ENCODE results near the gene KMT2D. TPM values are rescaled to one million over a fixed set of nuclear protein-coding genes. Genes with fewer than 3 reads are reported as not detected.

KMT2D gene
- total and polyA plus RNA-seq, 2 of the 8 experiments (the other 6 are each of a cell fraction or from before 2014, with no cell fraction given) = 9.1 to 86.3 TPM

GRCh38 chr12:49044660-49045059 is 15.9 kb downstream of the KMT2D start:
- Histone ChIP-seq H2AK5ac (ENCODE audit: low read depth, low read length) (no peak overlapping the region), H4K91ac (replicated peaks; ENCODE audit: insufficient read length, low read length) (no peak overlapping the region), H3K9ac (replicated peaks in 1 of 4; ENCODE audit: extremely low read depth in 1 of 4, low read depth in 3 of 4, low read length in 3 of 4) (no peak overlapping the region), H3K79me1 (ENCODE audit: low read depth, low read length) (no peaks in the 10 kb centered on the region; the same call in 1 of the 2 replicates), H3K23ac (ENCODE audit: insufficient read length) (no peak overlapping the region), H4K20me1 (replicated peaks in 1 of 2; ENCODE audit: control insufficient read depth in 1 of 2, insufficient read depth in 2 of 2, low read length in 2 of 2) (peaks cover 16 to 33% of the 10 kb centered on the region in 2 experiments), H3K27me3 (replicated peaks in 1 of 4; ENCODE audit: control insufficient read depth in 3 of 4, extremely low read depth in 1 of 4, insufficient read depth in 3 of 4, low read length in 3 of 4) (no peaks in the 10 kb centered on the region), H2BK20ac (ENCODE audit: low read length) (no peak overlapping the region), H3K56ac (replicated peaks; ENCODE audit: insufficient read length, low read depth, low read length) (no peak overlapping the region), H3K4me2 (ENCODE audit: insufficient read depth in 1 of 2, low read depth in 2 of 2, low read length in 2 of 2) (no peak overlapping the region), H4K8ac (ENCODE audit: extremely low read depth, insufficient read depth, low read length) (no peak overlapping the region), H4K5ac (ENCODE audit: insufficient read length, low read depth, low read length) (no peak overlapping the region), H3K14ac (ENCODE audit: insufficient read length) (no peak overlapping the region), H3K4me1 (replicated peaks in 1 of 4; ENCODE audit: control insufficient read depth in 3 of 4, insufficient read depth in 4 of 4, low read length in 3 of 4) (no peaks in the 10 kb centered on the region), H3K23me2 (ENCODE audit: low read depth, low read length) (no peaks in the 10 kb centered on the region), H2BK15ac (ENCODE audit: low read length) (no peak overlapping the region), H3K4me3 (ENCODE audit: extremely low read depth in 1 of 4, insufficient read depth in 2 of 4, low read depth in 3 of 4, low read length in 4 of 4) (no peak overlapping the region), H2BK12ac (ENCODE audit: low read depth, low read length) (no peak overlapping the region), H2BK120ac (replicated peaks; ENCODE audit: low read depth, low read length) (no peak overlapping the region), H2BK5ac (ENCODE audit: low read depth, low read length) (no peak overlapping the region), H3K36me3 (ENCODE audit: control insufficient read depth in 2 of 4, insufficient read depth in 4 of 4, low read length in 3 of 4) (peaks cover 48 to 93% (median 83%) of the 10 kb centered on the region in 4 experiments), H3K9me3 (ENCODE audit: insufficient read depth in 2 of 2, low read depth in 1 of 2, low read length in 1 of 2) (no peaks in the 10 kb centered on the region), H2AFZ (ENCODE audit: low read length) (no peak overlapping the region), H3K79me2 (ENCODE audit: control insufficient read depth in 1 of 2, insufficient read depth in 2 of 2, low read length in 2 of 2) (no peaks in the 10 kb centered on the region), H3K27ac (ENCODE audit: low read depth, low read length) (no peak overlapping the region), H3K4ac (replicated peaks; ENCODE audit: insufficient read length, low read depth, low read length) (no peak overlapping the region), H3K18ac (ENCODE audit: extremely low read depth, low read length) (no peak overlapping the region)
- FAIRE-seq (no peak), DNase-seq (ENCODE audit: low read depth in 1 of 2, low spot score in 2 of 2) (no peak)
- POLR2A ChIA-PET (ENCODE audit: partially characterized antibody) = interaction anchor here (1.3 to 21.2 kb wide), 4 partner anchors 8 to 27 kb away, joined by 3 to 339 read pairs (median 10); partner anchors contain the start of gene PRKAG1
- CTCF ChIA-PET (ENCODE audit: partially characterized antibody) = interaction anchor here (0.6 to 9.1 kb wide), 21 partner anchors 8 to 360 kb away, joined by 3 to 126 read pairs (median 4); partner anchors contain the start of gene DHH
- 93% methylated on average over 8 of the region's 12 CpGs; no CpG with 5 or more reads in 1 of the 2 experiments for WGBS, 2 experiments (ENCODE audit: extremely low coverage in 1 of 2, insufficient coverage in 1 of 2, insufficient read length in 1 of 2, insufficient replicate concordance in 2 of 2, low coverage in 1 of 2, low lambda C conversion rate in 2 of 2, missing lambda C conversion rate in 1 of 2)
- TF ChIP-seq SRF (IDR thresholded peaks at IDR 0.05; ENCODE audit: low read depth, low read length) (no peak), SP4 (IDR thresholded peaks at IDR 0.05; ENCODE audit: low read length) (no peak)

Data from H1 (cell line).